K562 (cell line): ENCODE measurements around the gene RXRA. TPM values are rescaled to one million over a fixed set of nuclear protein-coding genes. Genes with fewer than 3 reads are reported as not detected.

ENCODE experiments used
- ATAC-seq: fragments of 200-7000 bp; cut with Tn5 transposase; 3 replicates; pipeline ENCODE4 v1.9.1; 2020; ENCODE audit warnings: moderate library complexity
- BruUV-seq: library from RNA; stranded (reverse); fragments of 400-500 nt; replicated peaks from 2 replicates; lab custom pipeline; 2021; lab: Mats Ljungman, UMichigan
- CTCF ChIA-PET: fragments of 300-600 bp; formaldehyde crosslinking; extraction: SDS; loops from one replicate; lab custom pipeline; 2021; ENCODE audit warnings: low intra/inter-chr PET ratio; lab: Yijun Ruan, JAX
- POLR2A ChIA-PET: fragments of 300-600, 350-650 bp; sonication (Branson Sonifier 250); formaldehyde crosslinking; extraction: SDS; loops from one replicate; lab custom pipeline; 2021; ENCODE audit warnings: antibody characterized with exemption, inconsistent platforms; lab: Yijun Ruan, JAX
- DNase-seq, 4 experiments: peaks; one replicate each; pipeline versions ENCODE4 v3.0.0 to v3.0.0-alpha.2; 2011 to 2018; ENCODE audit warnings: low spot score in 3 of 4, mixed read lengths in 3 of 4; ENCODE audit errors: extremely low read depth in 1 of 4
- FAIRE-seq: peaks from 2 replicates; lab custom pipeline; 2011; peaks lifted over from hg19 to GRCh38; lab: Jason Lieb, UNC
- H2AFZ ChIP-seq: 2 replicates; pipeline ENCODE4 v1.6.0; 2011; ENCODE audit warnings: low read depth, low read length, control low read depth, inconsistent platforms
- H3K27ac ChIP-seq: fragments of 200-600 bp; 3 replicates; pipeline ENCODE4 v1.8.0; 2011; ENCODE audit warnings: low read depth, mild to moderate bottlenecking, control low read depth, inconsistent platforms, low read length, moderate library complexity, mixed read lengths; ENCODE audit errors: extremely low read depth
- H3K27me3 ChIP-seq, 2 experiments: fragments of 300-600 bp in 1 of 2; 2 replicates in 1 of 2; 3 replicates in 1 of 2; pipeline versions ENCODE4 v1.6.0 to v1.8.0; 2011; ENCODE audit warnings: inconsistent platforms in 2 of 2, low read length in 2 of 2, mild to moderate bottlenecking in 1 of 2, mixed read lengths in 1 of 2, moderate library complexity in 1 of 2; ENCODE audit not compliant: control insufficient read depth in 2 of 2, insufficient read depth in 2 of 2
- H3K36me3 ChIP-seq: fragments of 300-600 bp; 3 replicates; pipeline ENCODE4 v1.8.0; 2011; ENCODE audit warnings: mild to moderate bottlenecking, low read length, inconsistent platforms; ENCODE audit not compliant: control insufficient read depth, insufficient read depth
- H3K4me1 ChIP-seq, 2 experiments: fragments of 200-600 bp in 1 of 2; replicated peaks in 1 of 2; 2 replicates in 1 of 2; 3 replicates in 1 of 2; pipeline versions ENCODE4 v1.5.1 to v1.8.0; 2011; ENCODE audit warnings: inconsistent platforms in 2 of 2, low read length in 2 of 2, mild to moderate bottlenecking in 1 of 2, mixed read lengths in 1 of 2, moderate library complexity in 1 of 2; ENCODE audit not compliant: control insufficient read depth in 2 of 2, insufficient read depth in 2 of 2
- H3K4me2 ChIP-seq: 2 replicates; pipeline ENCODE4 v1.6.1; 2011; ENCODE audit warnings: low read length, control low read depth, inconsistent platforms, mixed read lengths; ENCODE audit not compliant: insufficient read depth
- H3K4me3 ChIP-seq: fragments of 200-600 bp; sonication (generic), shearing (Covaris generic); 2 replicates; pipeline ENCODE4 v1.5.1; 2016; ENCODE audit warnings: control low read depth, inconsistent platforms
- H3K79me2 ChIP-seq: fragments of 200-600 bp; 3 replicates; pipeline ENCODE4 v1.8.0; 2011; ENCODE audit warnings: low read length, inconsistent platforms; ENCODE audit not compliant: control insufficient read depth, insufficient read depth
- H3K9ac ChIP-seq, 2 experiments: 2 replicates each; pipeline versions ENCODE4 v1.6.0 to v1.6.1; 2011; ENCODE audit warnings: low read depth in 2 of 2, low read length in 2 of 2, control low read depth in 1 of 2, inconsistent platforms in 1 of 2, mild to moderate bottlenecking in 1 of 2, mixed read lengths in 1 of 2; ENCODE audit not compliant: insufficient read depth in 1 of 2
- H3K9me1 ChIP-seq: one replicate; pipeline ENCODE4 v1.6.0; 2011; ENCODE audit warnings: inconsistent platforms, mild to moderate bottlenecking, low read length, moderate library complexity; ENCODE audit not compliant: control insufficient read depth, insufficient read depth
- H3K9me3 ChIP-seq: replicated peaks from 2 replicates; pipeline ENCODE4 v1.5.1; 2011; ENCODE audit warnings: low read depth, low read length, inconsistent platforms; ENCODE audit not compliant: control insufficient read depth, insufficient read depth
- H4K20me1 ChIP-seq: replicated peaks from 2 replicates; pipeline ENCODE4 v1.6.1; 2011; ENCODE audit warnings: low read length, inconsistent platforms, mixed read lengths; ENCODE audit not compliant: control insufficient read depth, insufficient read depth
- NFXL1 ChIP-seq: fragments of 450-650 bp; formaldehyde crosslinking; IDR thresholded peaks from 2 replicates; pipeline ENCODE4 v1.4.0; 2021; ENCODE audit warnings: mild to moderate bottlenecking
- NR4A1 ChIP-seq, 2 experiments: fragments of 250-450 bp in 1 of 2; fragments of 450-650 bp in 1 of 2; sonication (Bioruptor Pico) in 1 of 2; IDR thresholded peaks; 2 replicates each; pipeline versions ENCODE4 v1.4.0 to v1.6.1; 2016 to 2020; ENCODE audit warnings: mild to moderate bottlenecking in 2 of 2, missing compliant biosample characterization in 1 of 2, missing genetic modification characterization in 1 of 2, moderate library complexity in 1 of 2
- PTRF ChIP-seq: fragments of 450-650 bp; IDR thresholded peaks from 2 replicates; pipeline ENCODE4 v1.6.1; 2016; ENCODE audit warnings: mild to moderate bottlenecking, missing genetic modification characterization, missing compliant biosample characterization
- SMARCB1 ChIP-seq: IDR thresholded peaks from 2 replicates; pipeline ENCODE4 v1.6.1; 2011; ENCODE audit warnings: improper control_type of control experiment, low read depth; ENCODE audit not compliant: insufficient read length
- SP1 ChIP-seq: sonication (generic); formaldehyde crosslinking; IDR thresholded peaks from 2 replicates; pipeline ENCODE4 v1.8.1; 2022; ENCODE audit warnings: mild to moderate bottlenecking, missing genetic modification reagents
- TBP ChIP-seq: optimal IDR thresholded peaks from 2 replicates; pipeline ENCODE3; 2011; ENCODE audit warnings: low read depth, low read length, improper control_type of control experiment
- YBX1 ChIP-seq: fragments of 450-650 bp; IDR thresholded peaks from 2 replicates; pipeline ENCODE4 v1.7.1; 2016; ENCODE audit warnings: mild to moderate bottlenecking
- ZNF277 ChIP-seq: fragments of 250-450 bp; sonication (Bioruptor Pico); IDR thresholded peaks from 2 replicates; pipeline ENCODE4 v1.8.0; 2022; ENCODE audit warnings: inconsistent platforms, mild to moderate bottlenecking, moderate library complexity, borderline replicate concordance
- ZNF764 ChIP-seq: fragments of 250-450 bp; sonication (Bioruptor Pico); IDR thresholded peaks from 2 replicates; pipeline ENCODE4 v1.4.0; 2020; ENCODE audit warnings: low read depth, mild to moderate bottlenecking, moderate library complexity
- WGBS: fragments of 100-300 bp; shearing (Covaris generic); methylation state at CpG from one replicate; pipeline ENCODE4 v1.1.6; 2016; ENCODE audit warnings: low coverage, mixed read lengths; ENCODE audit not compliant: insufficient coverage; ENCODE audit errors: missing lambda C conversion rate; 5-methylcytosine and 5-hydroxymethylcytosine counted together
- in situ Hi-C: fragments of 300-500 bp; cut with MboI; formaldehyde crosslinking; loops from 4 replicates; pipeline ENCODE4 v1.15.0; 2018; ENCODE audit warnings: inconsistent platforms, mixed read lengths
- intact Hi-C: fragments of 100-400 bp; cut with micrococcal nuclease; formaldehyde crosslinking; loops from 2 replicates; pipeline ENCODE4 v1.14.2; 2022
- polyA plus RNA-seq, 8 experiments: library from polyadenylated mRNA; depleted of rRNA in 4 of 8; stranded (reverse) in 5 of 8; unstranded in 3 of 8; fragments of >200 nt; fragmentation: Nextera tagmentation in 2 of 8; fragmentation: Illumina TruSeq in 1 of 8; extraction: Ambion mirVana in 2 of 8; extraction: Trizol in 1 of 8; gene quantifications; 2 replicates each; pipeline versions ENCODE4 v1.2.1 to v1.2.3, GENCODE V29; 2011 to 2014; ENCODE audit warnings: inconsistent platforms in 1 of 8, missing spikeins in 1 of 8
- total RNA-seq, 7 experiments: library from RNA; depleted of rRNA in 6 of 7; stranded (reverse); fragments of >200 nt in 6 of 7; fragmentation: Illumina TruSeq in 2 of 7; extraction: Trizol in 2 of 7; gene quantifications; 2 replicates each; pipeline versions ENCODE4 v1.2.1 to v1.2.3, GENCODE V29; 2011 to 2021; ENCODE audit warnings: low replicate concordance in 1 of 7

Gene RXRA
- total and polyA plus RNA-seq, 9 of the 15 experiments (the other 6 are each of a cell fraction or from before 2014, with no cell fraction given): 0.35 to 23.6 (median 4.6) TPM

GRCh38 chr9:134313470-134313869, 12.8 kb upstream of the RXRA start:
- no peak overlapping the region for H3K4me3 ChIP-seq
- in situ Hi-C loops (no loop called here), intact Hi-C loops (no loop called here)
- peaks cover 4 to 26% of the 10 kb centered on the region in 2 experiments; a peak in 4 of 5 replicates for H3K4me1 ChIP-seq
- H3K27ac ChIP-seq: no peak overlapping the region
- no peaks in the 10 kb centered on the region for H3K36me3 ChIP-seq
- no peaks in the 10 kb centered on the region for H3K79me2 ChIP-seq
- FAIRE-seq (no peak), DNase-seq (no peak), ATAC-seq (no peak)
- H3K4me2 ChIP-seq: no peak overlapping the region
- no peaks in the 10 kb centered on the region for H3K9me1 ChIP-seq
- peaks cover 4% of the 10 kb centered on the region; the same call in 1 of the 2 replicates for H3K9me3 ChIP-seq
- CTCF ChIA-PET: no interaction called here
- H3K27me3 ChIP-seq: peaks cover 16 to 45% of the 10 kb centered on the region in 2 experiments; a peak in 4 of 5 replicates
- no peak overlapping the region for H3K9ac ChIP-seq
- no peak for TF ChIP-seq NR4A1 (CRISPR knock-in tag; IDR thresholded peaks at IDR 0.05)
- no peak for TF ChIP-seq NR4A1 (tag; IDR thresholded peaks at IDR 0.05)
- TF ChIP-seq ZNF277 (CRISPR knock-in tag): no peak
- no peak for TF ChIP-seq SP1 (CRISPR knock-in tag)
- no peak for TF ChIP-seq SMARCB1
- no peak for TF ChIP-seq TBP
- TF ChIP-seq YBX1: no peak
- TF ChIP-seq ZNF764 (CRISPR knock-in tag): no peak
- no peak for TF ChIP-seq PTRF (tag)
- no peak for TF ChIP-seq NFXL1
- no TSS peak for BruUV-seq
- H2AFZ ChIP-seq: no peak overlapping the region
- WGBS: 5% methylated on average over 2 of the region's 2 CpGs
- H4K20me1 ChIP-seq: peaks cover 9% of the 10 kb centered on the region; the same call in 1 of the 2 replicates
- POLR2A ChIA-PET: interaction anchor here (0.7 kb wide), 1 partner anchor 9 kb away, joined by 3 read pairs; no protein-coding TSS in a partner anchor
